HG02642 (cell line): ENCODE results near the gene SRCAP.
"Not testable (repeated sequence)": the region's sequence is repeated elsewhere in the genome, so short reads cannot be mapped to it uniquely, and the experiment has no call there.

Experiments
- ATAC-seq: cut with Tn5 transposase; IDR thresholded peaks from one replicate; pipeline ENCODE4 v1.9.1; 2021; ENCODE audit warnings: mild to moderate bottlenecking; ENCODE audit not compliant: unreplicated experiment, poor library complexity

Gene SRCAP

GRCh38 chr16:30697264-30698138 is 1.5 kb upstream of the SRCAP start:
- peak; percentile 85 for ATAC-seq

GRCh38 chr16:30698139-30698815 is 694 bp upstream of the SRCAP start:
- ATAC-seq, result peak; percentile 72

- ATAC-seq, result no peak
Observed at GRCh38 chr16:30699615-30700099, 686 bp downstream of the SRCAP start.

GRCh38 chr16:30700491-30700890 is 1.5 kb downstream of the SRCAP start:
- ATAC-seq, result no peak

GRCh38 chr16:30700971-30701370 is 2.0 kb downstream of the SRCAP start:
- ATAC-seq, result no peak

- not testable (repeated sequence) for ATAC-seq
Observed at GRCh38 chr16:30703071-30703470, 4.1 kb downstream of the SRCAP start.

GRCh38 chr16:30703971-30704370 is 5.0 kb downstream of the SRCAP start:
- no peak for ATAC-seq

- ATAC-seq, result no peak
Observed at GRCh38 chr16:30706046-30706445, 7.1 kb downstream of the SRCAP start.

GRCh38 chr16:30710971-30711370 is 12.0 kb downstream of the SRCAP start:
- no peak for ATAC-seq

GRCh38 chr16:30711712-30712111 is 12.7 kb downstream of the SRCAP start:
- no peak for ATAC-seq

GRCh38 chr16:30715750-30716445 is 16.9 kb downstream of the SRCAP start:
- no peak for ATAC-seq

GRCh38 chr16:30720086-30720485 is 21.1 kb downstream of the SRCAP start:
- ATAC-seq, result no peak

- ATAC-seq, result no peak
Observed at GRCh38 chr16:30720694-30721093, 21.7 kb downstream of the SRCAP start.

- no peak for ATAC-seq
Observed at GRCh38 chr16:30721167-30721566, 22.2 kb downstream of the SRCAP start.

- ATAC-seq, result no peak
Observed at GRCh38 chr16:30721606-30722005, 22.6 kb downstream of the SRCAP start.

- no peak for ATAC-seq
Observed at GRCh38 chr16:30722443-30722842, 23.5 kb downstream of the SRCAP start.

- ATAC-seq, result no peak
Observed at GRCh38 chr16:30722916-30723315, 23.9 kb downstream of the SRCAP start.

- ATAC-seq, result no peak
Observed at GRCh38 chr16:30723725-30724355, 24.9 kb downstream of the SRCAP start.

GRCh38 chr16:30724641-30725417 is 25.9 kb downstream of the SRCAP start:
- ATAC-seq, result no peak

GRCh38 chr16:30725418-30725792 is 26.4 kb downstream of the SRCAP start:
- no peak for ATAC-seq
